Right lobe of liver (tissue), 6 donors: ENCODE data around the gene SERPINE1. TPM values are rescaled to one million over a fixed set of nuclear protein-coding genes. Genes with fewer than 3 reads are reported as not detected.
A peak's percentile ranks its signal among the peaks of the same experiment; 100 is the strongest.
"Not testable (repeated sequence)": the region's sequence is repeated elsewhere in the genome, so short reads cannot be mapped to it uniquely, and the experiment has no call there.

Source experiments
- ATAC-seq, 4 donors: fragments of 200-7000 bp; cut with Tn5 transposase; one replicate each; pipeline ENCODE4 v1.9.1; 2020; ENCODE audit warnings: mild to moderate bottlenecking in 4 of 4, moderate library complexity in 4 of 4
- DNase-seq, 3 donors: peaks; one replicate each; pipeline ENCODE4 v3.0.0-alpha.2; 2020
- H3K27ac ChIP-seq, 3 donors: fragments of 200-600 bp; one replicate each; pipeline ENCODE4 v1.8.0; 2022
- H3K27me3 ChIP-seq, 2 donors: fragments of 200-600 bp; one replicate each; pipeline ENCODE4 v1.8.0; 2022
- H3K36me3 ChIP-seq, 4 donors: fragments of 200-600 bp; sonication (generic) in 1 of 4; one replicate each; pipeline versions ENCODE4 v1.5.1 to v1.8.0; 2017 to 2022; ENCODE audit warnings: control low read depth in 1 of 4
- H3K4me1 ChIP-seq, 4 donors: fragments of 200-600 bp; sonication (generic) in 1 of 4; one replicate each; pipeline versions ENCODE4 v1.5.1 to v1.8.0; 2017 to 2022; ENCODE audit warnings: control low read depth in 1 of 4
- H3K4me3 ChIP-seq, 3 donors: fragments of 200-600 bp; one replicate each; pipeline ENCODE4 v1.8.0; 2022
- H3K9me3 ChIP-seq, 4 donors: fragments of 200-600 bp; sonication (generic) in 1 of 4; one replicate each; pipeline versions ENCODE4 v1.5.1 to v1.8.0; 2017 to 2022; ENCODE audit warnings: control low read depth in 1 of 4
- CTCF ChIP-seq, 4 donors: fragments of 200-600 bp in 3 of 4; fragments of 450-650 bp in 1 of 4; IDR thresholded peaks; one replicate each; pipeline versions ENCODE4 v1.5.1 to v1.8.0; 2016 to 2022; ENCODE audit warnings: antibody characterized with exemption in 4 of 4, mild to moderate bottlenecking in 2 of 4
- POLR2A ChIP-seq: fragments of 450-650 bp; IDR thresholded peaks from one replicate; pipeline ENCODE4 v1.6.1; 2017; ENCODE audit warnings: antibody characterized with exemption, mild to moderate bottlenecking
- WGBS: methylation state at CpG from one replicate; pipeline ENCODE4 v1.1.6; 2018; ENCODE audit warnings: low coverage, low lambda C conversion rate; ENCODE audit not compliant: insufficient coverage; ENCODE audit errors: missing lambda C conversion rate; 5-methylcytosine and 5-hydroxymethylcytosine counted together
- intact Hi-C, 2 donors: fragments of 100-400 bp; cut with DNase I; formaldehyde crosslinking; loops; one replicate each; pipeline versions ENCODE4 v1.11.2 to v1.14.1; 2022
- total RNA-seq, 6 experiments: library from RNA; depleted of rRNA in 2 of 6; stranded (reverse); fragments of >200 nt in 2 of 6; fragmentation: NEBNext Ultra II Directional in 3 of 6; extraction: Animal tissue kit (Norgen Biotek cat#: 25700) in 3 of 6; gene quantifications; one replicate each; pipeline versions ENCODE4 v1.1.0 to v1.2.4, GENCODE V29; 2016 to 2023
- donor health status: DM: no; HTN: yes; CAD: no.
- donor health status: DM: no; HTN: no; CAD: no.
- donor health status: DM: no; HTN: no; CAD: no.
- donor health status: DM: no; HTN: yes; CAD: no.
- donor health status: DM: no; HTN: yes; CAD: no.

SERPINE1 gene
- total RNA-seq, 6 experiments from 2014 or later, result 5.4 to 497 (median 98.6) TPM

- TF ChIP-seq POLR2A, result peak; percentile 39
- TF ChIP-seq CTCF (IDR thresholded peaks at IDR 0.05), result no peak
- intact Hi-C loops, result loop anchor here in 1 of 2 donors (5.0 kb wide), 1 partner anchor 37 kb away; no protein-coding TSS in a partner anchor
- H3K27ac ChIP-seq, result peak overlapping the region; percentile 22 to 68 (median 56)
- ATAC-seq (peak; percentile 70 to 79 (median 76)), DNase-seq (peak; percentile 89 to 91 (median 90))
- peaks cover 2 to 60% (median 29%) of the 10 kb centered on the region in 4 donors for H3K4me1 ChIP-seq
- no peak overlapping the region for H3K4me3 ChIP-seq
- WGBS, result 23% methylated on average over 13 of the region's 26 CpGs
- no peaks in the 10 kb centered on the region for H3K36me3 ChIP-seq
- H3K9me3 ChIP-seq, result no peaks in the 10 kb centered on the region
- no peaks in the 10 kb centered on the region for H3K27me3 ChIP-seq
Measured at GRCh38 chr7:101099969-101100781, 26.7 kb upstream of the SERPINE1 start.

- H3K27ac ChIP-seq, result peak overlapping the region in 2 of 3 donors; percentile 56 to 68
- no peak for DNase-seq
Measured at GRCh38 chr7:101100858-101101847, 25.8 kb upstream of the SERPINE1 start.

GRCh38 chr7:101102026-101102425, 24.9 kb upstream of the SERPINE1 start:
- intact Hi-C loops, result no loop called here
- WGBS, result 69% methylated on average over 6 of the region's 6 CpGs
- Histone ChIP-seq H3K27ac (peak overlapping the region in 1 of 3 donors; percentile 98), H3K4me3 (no peak overlapping the region), H3K9me3 (no peaks in the 10 kb centered on the region), H3K4me1 (peaks cover 0 to 52% (median 21%) of the 10 kb centered on the region in 4 donors), H3K36me3 (no peaks in the 10 kb centered on the region), H3K27me3 (no peaks in the 10 kb centered on the region)
- ATAC-seq (no peak), DNase-seq (no peak)
- no peak for TF ChIP-seq POLR2A
- no peak for TF ChIP-seq CTCF (IDR thresholded peaks at IDR 0.05)

More at GRCh38 chr7:101100858-101101847, 25.8 kb upstream of the SERPINE1 start:
- intact Hi-C loops, result no loop called here
- H3K4me1 ChIP-seq, result peaks cover 2 to 59% (median 26%) of the 10 kb centered on the region in 4 donors
- H3K36me3 ChIP-seq, result no peaks in the 10 kb centered on the region
- no peak for ATAC-seq
- no peak for TF ChIP-seq CTCF (IDR thresholded peaks at IDR 0.05)
- no peak for TF ChIP-seq POLR2A
- no peak overlapping the region for H3K4me3 ChIP-seq
- no peaks in the 10 kb centered on the region for H3K9me3 ChIP-seq
- WGBS, result 85% methylated on average over 11 of the region's 18 CpGs
- no peaks in the 10 kb centered on the region for H3K27me3 ChIP-seq

- ATAC-seq (peak; percentile 16 to 58 (median 39)), DNase-seq (peak; percentile 36 to 74 (median 52))
- Histone ChIP-seq H3K27ac (peak overlapping the region; percentile 52 to 98 (median 94)), H3K4me1 (peaks cover 0 to 57% (median 24%) of the 10 kb centered on the region in 4 donors)
- WGBS, result 47% methylated on average over 10 of the region's 10 CpGs
- H3K9me3 ChIP-seq, intact Hi-C loops, H3K27me3 ChIP-seq, H3K4me3 ChIP-seq, H3K36me3 ChIP-seq: not testable (repeated sequence)
Measured at GRCh38 chr7:101103701-101104100, 23.2 kb upstream of the SERPINE1 start.
